Subcutaneous abdominal adipose tissue (tissue), 5 donors: Measurements from ENCODE around the gene KCNS1.

Experiments
- H3K27ac ChIP-seq: one replicate; pipeline ENCODE4 v1.7.0; 2013; ENCODE audit warnings: low read depth, mild to moderate bottlenecking, inconsistent platforms, low read length, moderate library complexity
- H3K27me3 ChIP-seq, 5 donors: one replicate each; pipeline ENCODE4 v1.7.0; 2013; ENCODE audit warnings: low read length in 5 of 5, inconsistent platforms in 1 of 5; ENCODE audit not compliant: control insufficient read depth in 5 of 5, insufficient read depth in 4 of 5
- H3K36me3 ChIP-seq, 5 donors: one replicate each; pipeline ENCODE4 v1.7.0; 2013; ENCODE audit warnings: low read length in 5 of 5; ENCODE audit not compliant: control insufficient read depth in 5 of 5, insufficient read depth in 5 of 5
- H3K4me1 ChIP-seq, 5 donors: one replicate each; pipeline ENCODE4 v1.7.0; 2013; ENCODE audit warnings: low read length in 5 of 5, mild to moderate bottlenecking in 3 of 5, moderate library complexity in 1 of 5; ENCODE audit not compliant: control insufficient read depth in 5 of 5, insufficient read depth in 5 of 5
- H3K4me3 ChIP-seq, 5 donors: one replicate each; pipeline ENCODE4 v1.7.0; 2013; ENCODE audit warnings: low read length in 5 of 5, low read depth in 1 of 5
- H3K9ac ChIP-seq, 5 donors: one replicate each; pipeline ENCODE4 v1.7.0; 2013; ENCODE audit warnings: low read length in 5 of 5, mild to moderate bottlenecking in 4 of 5, moderate library complexity in 3 of 5
- H3K9me3 ChIP-seq, 5 donors: one replicate each; pipeline ENCODE4 v1.7.0; 2013; ENCODE audit warnings: low read length in 5 of 5; ENCODE audit not compliant: control insufficient read depth in 5 of 5
- donor health status: healthy.
- donor health status: healthy.
- donor health status: healthy.
- donor health status: healthy.
- donor health status: healthy.

Gene KCNS1

DNA sequence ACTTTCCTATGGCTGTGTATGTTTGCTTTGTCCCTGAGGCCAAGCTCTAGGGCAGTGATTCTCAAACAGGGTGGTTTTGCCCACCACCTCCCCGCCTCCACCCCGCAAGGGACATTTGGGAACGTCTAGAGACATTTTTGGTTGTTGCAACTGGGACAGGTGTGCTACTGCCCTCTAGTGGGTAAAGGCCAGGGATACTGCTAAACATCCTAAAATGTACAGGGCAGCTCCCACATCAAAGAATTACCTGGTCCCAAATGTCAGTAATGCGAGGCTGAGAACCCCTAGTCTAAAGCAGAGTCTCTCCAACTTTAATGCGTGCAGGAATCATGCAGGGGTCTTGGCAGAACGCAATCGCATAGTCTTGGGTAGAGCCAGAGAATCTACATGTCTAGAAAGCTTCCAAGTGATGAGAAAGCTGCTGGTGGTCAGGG is 5.1 kb downstream of the KCNS1 start:
- Histone ChIP-seq H3K9ac (no peak overlapping the region), H3K36me3 (no peaks in the 10 kb centered on the region), H3K27ac (no peak overlapping the region), H3K4me3 (no peak overlapping the region), H3K27me3 (peaks cover 23 to 48% (median 42%) of the 10 kb centered on the region in 5 donors), H3K9me3 (no peaks in the 10 kb centered on the region), H3K4me1 (peaks cover 0 to 12% (median 12%) of the 10 kb centered on the region in 5 donors)

GRCh38 chr20:45094864-45095574 is 5.9 kb downstream of the KCNS1 start:
- no peaks in the 10 kb centered on the region for H3K9me3 ChIP-seq
- H3K36me3 ChIP-seq: no peaks in the 10 kb centered on the region
- peaks cover 19 to 42% (median 37%) of the 10 kb centered on the region in 5 donors for H3K27me3 ChIP-seq
- no peak overlapping the region for H3K27ac ChIP-seq
- H3K4me3 ChIP-seq: no peak overlapping the region
- peaks cover 0 to 12% (median 9%) of the 10 kb centered on the region in 5 donors for H3K4me1 ChIP-seq
- H3K9ac ChIP-seq: no peak overlapping the region

- H3K9ac ChIP-seq: no peak overlapping the region
- H3K36me3 ChIP-seq: no peaks in the 10 kb centered on the region
- H3K27me3 ChIP-seq: peaks cover 19 to 33% (median 31%) of the 10 kb centered on the region in 5 donors
- H3K4me1 ChIP-seq: peaks cover 0 to 12% (median 9%) of the 10 kb centered on the region in 5 donors
- no peak overlapping the region for H3K27ac ChIP-seq
- H3K4me3 ChIP-seq: no peak overlapping the region
- no peaks in the 10 kb centered on the region for H3K9me3 ChIP-seq
These were observed 6.7 kb downstream of the KCNS1 start for GRCh38 chr20:45094201-45094600.

DNA sequence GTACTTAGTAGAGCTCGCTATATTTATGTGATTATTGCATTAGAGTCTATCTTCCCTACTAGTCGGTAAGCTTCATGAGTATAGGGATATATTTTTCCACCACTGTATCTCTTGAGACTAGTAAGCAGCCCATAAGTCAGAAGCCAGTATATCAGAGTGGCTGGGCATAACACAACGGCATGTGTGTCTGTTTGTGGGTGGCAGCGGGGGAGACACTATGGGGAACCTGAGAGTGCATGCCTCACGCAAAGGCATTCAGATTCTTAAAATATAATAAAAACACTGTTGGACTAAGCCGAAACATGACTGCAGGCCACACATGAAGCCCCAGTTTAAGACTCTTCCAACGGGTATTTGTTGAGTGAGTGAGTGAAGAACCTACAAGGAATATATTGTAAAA is 8.0 kb downstream of the KCNS1 start:
- Histone ChIP-seq H3K27me3 (peaks cover 14 to 23% (median 20%) of the 10 kb centered on the region in 5 donors), H3K27ac (no peak overlapping the region), H3K9ac (no peak overlapping the region), H3K4me3 (no peak overlapping the region), H3K36me3 (no peaks in the 10 kb centered on the region), H3K9me3 (no peaks in the 10 kb centered on the region), H3K4me1 (peaks cover 0 to 5% (median 4%) of the 10 kb centered on the region in 5 donors)

- no peaks in the 10 kb centered on the region for H3K9me3 ChIP-seq
- H3K27me3 ChIP-seq: peaks cover under 1 to 8% (median 6%) of the 10 kb centered on the region in 5 donors
These were observed 9.6 kb downstream of the KCNS1 start for GRCh38 chr20:45091366-45091765.

DNA sequence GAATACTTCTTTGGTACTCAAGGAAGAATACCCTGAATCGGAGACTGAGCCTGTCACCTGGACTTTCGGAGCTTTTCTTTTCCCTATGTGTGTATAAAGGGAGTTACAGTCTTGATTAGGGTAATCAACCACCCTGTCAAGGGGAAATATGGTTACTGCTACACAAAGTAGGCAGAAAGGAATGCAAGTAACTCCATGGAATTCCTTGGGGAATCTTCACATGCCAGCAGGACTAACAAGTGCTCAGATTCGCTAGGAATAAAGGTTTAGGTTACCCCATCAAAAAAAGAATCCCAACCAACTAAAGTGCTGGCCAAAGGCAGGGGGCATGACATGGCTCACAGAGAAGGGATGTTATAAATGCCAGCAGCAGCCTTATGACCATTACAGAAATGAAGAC is 10.4 kb downstream of the KCNS1 start:
- no peak overlapping the region for H3K4me3 ChIP-seq
- no peaks in the 10 kb centered on the region for H3K4me1 ChIP-seq
- peaks cover 0 to 5% (median 0%) of the 10 kb centered on the region in 5 donors for H3K36me3 ChIP-seq
- no peaks in the 10 kb centered on the region for H3K9me3 ChIP-seq
- H3K27me3 ChIP-seq: peaks cover 0 to 3% (median 0%) of the 10 kb centered on the region in 5 donors
- no peak overlapping the region for H3K9ac ChIP-seq
- H3K27ac ChIP-seq: no peak overlapping the region

More at GRCh38 chr20:45091366-45091765, 9.6 kb downstream of the KCNS1 start:
- Histone ChIP-seq H3K4me3 (no peak overlapping the region), H3K4me1 (no peaks in the 10 kb centered on the region), H3K9ac (no peak overlapping the region), H3K27ac (no peak overlapping the region), H3K36me3 (peaks cover 0 to 1% (median 0%) of the 10 kb centered on the region in 5 donors)

GRCh38 chr20:45088247-45088646 is 12.7 kb downstream of the KCNS1 start:
- Histone ChIP-seq H3K4me3 (no peak overlapping the region), H3K27me3 (no peaks in the 10 kb centered on the region), H3K9me3 (no peaks in the 10 kb centered on the region), H3K27ac (no peak overlapping the region), H3K36me3 (peaks cover 0 to 5% (median 0%) of the 10 kb centered on the region in 5 donors), H3K9ac (no peak overlapping the region), H3K4me1 (no peaks in the 10 kb centered on the region)

DNA sequence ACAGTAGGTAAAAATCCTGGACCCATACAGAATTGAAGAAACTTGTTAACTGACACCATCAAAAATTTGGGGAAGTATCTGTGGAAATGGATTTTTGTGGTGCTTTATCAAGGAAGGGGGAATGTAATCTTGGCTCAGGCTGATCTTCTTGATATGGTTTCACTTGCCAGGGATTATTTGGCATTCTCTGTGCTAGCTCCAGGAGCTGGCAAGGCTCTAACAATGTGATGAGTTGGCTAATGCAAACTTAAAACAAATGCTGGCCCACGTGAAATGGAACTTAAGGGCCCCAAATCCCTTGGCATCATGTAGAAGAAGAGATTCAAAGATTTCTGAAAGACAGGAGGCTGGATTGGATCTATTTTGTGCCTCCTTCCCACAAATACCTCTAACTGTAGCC is 13.1 kb downstream of the KCNS1 start:
- H3K9me3 ChIP-seq: peaks cover 0 to 3% (median 3%) of the 10 kb centered on the region in 5 donors

GRCh38 chr20:45087097-45087790 is 13.7 kb downstream of the KCNS1 start:
- Histone ChIP-seq H3K27ac (no peak overlapping the region), H3K27me3 (no peaks in the 10 kb centered on the region), H3K9me3 (peaks cover 0 to 8% (median 3%) of the 10 kb centered on the region in 5 donors), H3K4me3 (no peak overlapping the region), H3K9ac (no peak overlapping the region), H3K36me3 (peaks cover 0 to 10% (median 0%) of the 10 kb centered on the region in 5 donors), H3K4me1 (no peaks in the 10 kb centered on the region)

More for the DNA sequence above, 13.1 kb downstream of the KCNS1 start:
- H3K4me3 ChIP-seq: no peak overlapping the region
- no peaks in the 10 kb centered on the region for H3K4me1 ChIP-seq
- no peak overlapping the region for H3K27ac ChIP-seq
- H3K9ac ChIP-seq: no peak overlapping the region
- H3K36me3 ChIP-seq: peaks cover 0 to 5% (median 0%) of the 10 kb centered on the region in 5 donors
- H3K27me3 ChIP-seq: no peaks in the 10 kb centered on the region

DNA sequence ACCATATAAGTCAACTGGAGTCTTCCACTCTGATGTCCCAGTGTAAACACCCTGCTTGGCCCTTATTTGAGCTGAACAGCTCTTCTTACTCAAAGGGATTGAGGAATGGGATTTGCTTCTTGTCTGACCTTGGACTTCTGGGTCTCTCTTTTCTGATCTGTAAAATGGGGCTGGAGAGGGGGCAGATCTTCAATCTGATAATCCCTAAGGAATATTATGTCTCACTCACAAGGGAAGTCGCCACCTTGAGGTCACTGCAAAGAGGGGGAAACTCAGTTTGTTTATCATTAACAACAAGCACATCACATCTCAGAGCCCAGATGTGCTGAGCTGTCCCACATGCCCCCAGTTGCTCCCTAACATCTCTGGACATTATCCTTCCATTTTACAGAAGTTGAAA is 15.1 kb downstream of the KCNS1 start:
- Histone ChIP-seq H3K27me3 (no peaks in the 10 kb centered on the region), H3K4me3 (no peak overlapping the region), H3K9me3 (peaks cover 0 to 8% (median 3%) of the 10 kb centered on the region in 5 donors), H3K9ac (no peak overlapping the region), H3K36me3 (peaks cover 4 to 21% (median 8%) of the 10 kb centered on the region in 5 donors), H3K4me1 (no peaks in the 10 kb centered on the region), H3K27ac (no peak overlapping the region)
